Stromal cell of bone marrow (primary cell): ENCODE measurements around the gene TMIGD1.

Experiments
- DNase-seq: peaks from one replicate; pipeline ENCODE4 v3.0.0-alpha.2; 2012; ENCODE audit warnings: low read depth

Gene TMIGD1

DNA sequence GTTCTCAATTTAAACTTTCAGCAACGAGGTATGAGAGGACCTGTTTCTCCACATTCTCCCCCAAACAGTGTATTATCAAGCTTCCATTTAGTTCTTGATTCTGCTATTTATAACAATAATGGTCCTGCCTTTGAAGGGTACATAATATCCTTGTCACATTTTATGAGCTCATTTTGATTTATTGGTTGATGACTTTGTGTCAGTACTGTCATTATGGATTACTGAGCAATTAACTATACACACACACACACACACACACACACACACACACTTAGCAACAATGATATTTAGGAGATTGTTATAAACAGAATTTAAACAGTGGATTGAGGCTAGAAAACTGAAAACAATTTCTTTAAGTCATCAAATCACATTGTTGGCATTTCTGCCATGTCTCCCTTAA is 7.0 kb downstream of the TMIGD1 start:
- no peak for DNase-seq

- DNase-seq, result no peak
These were observed 9.1 kb downstream of the TMIGD1 start for GRCh38 chr17:30324723-30325122.

DNA sequence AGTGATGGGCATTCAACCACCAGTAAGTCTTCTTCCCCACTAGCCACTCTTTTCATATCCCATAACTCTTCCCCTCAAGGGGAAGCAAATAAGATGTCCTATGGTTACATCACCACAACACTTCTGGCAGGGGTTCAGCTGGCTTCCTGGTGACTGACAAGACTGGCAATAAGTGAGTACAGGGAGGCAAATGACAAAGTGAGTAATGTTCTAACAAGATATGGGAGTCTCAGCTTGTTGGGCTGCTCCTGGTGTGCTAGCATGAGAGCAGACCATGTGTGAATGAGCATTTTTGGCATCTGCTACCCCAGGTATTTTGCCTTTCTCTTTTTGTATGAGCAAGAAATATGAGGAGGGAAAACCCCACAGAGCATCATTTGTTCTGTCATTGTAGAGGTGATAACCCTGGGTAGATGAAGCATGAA is 9.9 kb downstream of the TMIGD1 start:
- DNase-seq, result peak; percentile 30

GRCh38 chr17:30323262-30323894 is 10.5 kb downstream of the TMIGD1 start:
- no peak for DNase-seq

GRCh38 chr17:30321314-30321713 is 12.5 kb downstream of the TMIGD1 start:
- no peak for DNase-seq

DNA sequence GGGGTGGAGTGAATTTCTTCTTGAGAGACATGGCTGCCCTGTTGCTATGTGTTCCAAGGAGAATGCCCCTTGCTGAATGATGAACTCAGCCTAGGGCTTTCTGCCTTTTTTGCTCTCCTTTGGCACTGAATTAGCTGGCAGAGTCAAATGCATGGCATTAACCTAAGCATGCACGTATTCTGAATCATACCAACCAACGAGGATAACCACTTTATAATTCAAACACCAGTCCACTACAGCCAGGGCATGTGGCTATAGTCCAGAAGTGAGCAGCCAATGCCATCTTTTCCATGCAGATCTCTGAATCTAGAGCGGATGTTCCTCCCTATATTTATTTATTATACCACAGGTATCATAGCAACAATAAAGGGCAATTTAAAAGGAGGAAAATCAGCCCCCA is 15.7 kb downstream of the TMIGD1 start:
- no peak for DNase-seq

GRCh38 chr17:30316736-30317135 is 17.1 kb downstream of the TMIGD1 start:
- no peak for DNase-seq

- no peak for DNase-seq
These were observed 18.8 kb downstream of the TMIGD1 start for GRCh38 chr17:30315106-30315505.

DNA sequence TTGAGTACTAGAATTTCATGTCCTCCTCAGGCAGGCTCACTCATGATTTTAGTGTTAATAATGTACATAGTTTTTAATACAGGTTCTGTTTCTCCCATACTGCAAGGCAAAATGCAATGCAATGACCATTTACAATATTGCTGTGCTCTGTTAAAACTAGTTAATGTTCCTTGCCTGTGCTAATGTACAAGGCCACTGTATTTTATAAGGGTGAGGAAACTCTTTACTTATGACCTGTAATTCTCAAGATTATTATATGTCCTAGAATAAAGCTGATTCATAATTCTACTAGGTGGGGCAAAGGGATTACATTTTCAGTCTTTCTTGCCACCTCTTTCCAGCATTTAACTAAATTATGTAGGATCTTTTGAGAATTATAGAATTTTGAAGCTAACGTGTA is 19.4 kb downstream of the TMIGD1 start:
- DNase-seq, result no peak

GRCh38 chr17:30312226-30312625 is 21.6 kb downstream of the TMIGD1 start:
- no peak for DNase-seq

DNA sequence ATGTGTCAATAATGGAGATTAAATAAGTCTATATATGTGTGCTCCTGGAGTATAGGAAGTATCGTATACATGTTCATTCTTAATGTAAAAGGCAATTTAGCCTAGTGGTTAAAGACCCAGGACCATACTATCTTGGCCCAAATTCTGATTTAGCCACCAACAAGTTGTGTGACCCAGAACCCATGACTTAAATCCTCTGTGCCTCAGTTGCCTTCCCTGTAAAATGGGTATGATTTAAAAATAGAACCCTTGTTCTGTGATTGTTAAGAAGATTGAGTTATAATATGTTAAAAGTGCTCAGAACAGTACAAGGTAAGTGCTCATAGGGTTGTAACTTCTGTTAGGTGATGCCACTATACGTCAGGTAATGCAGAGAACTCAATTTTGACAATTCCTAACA is 23.3 kb downstream of the TMIGD1 start:
- DNase-seq, result no peak

DNA sequence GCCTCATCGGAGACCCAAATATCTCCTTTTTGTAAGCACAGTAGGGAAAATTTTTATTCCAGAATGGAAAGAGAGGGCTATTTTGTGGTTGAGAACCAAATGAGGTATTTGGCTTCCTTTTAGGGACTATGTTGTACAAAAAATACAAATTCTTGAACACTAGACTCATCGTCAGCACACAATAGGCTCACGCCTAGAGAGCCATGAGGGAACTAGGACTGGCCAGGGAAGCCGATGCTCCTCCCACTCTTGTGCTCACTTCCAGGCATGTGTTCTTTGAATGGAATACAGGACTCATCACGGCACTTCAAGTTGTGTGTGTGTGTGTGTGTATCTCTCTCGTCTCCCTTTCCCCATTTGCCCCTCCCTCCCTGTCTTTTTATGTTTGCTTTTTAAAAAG is 24.3 kb downstream of the TMIGD1 start:
- no peak for DNase-seq

DNA sequence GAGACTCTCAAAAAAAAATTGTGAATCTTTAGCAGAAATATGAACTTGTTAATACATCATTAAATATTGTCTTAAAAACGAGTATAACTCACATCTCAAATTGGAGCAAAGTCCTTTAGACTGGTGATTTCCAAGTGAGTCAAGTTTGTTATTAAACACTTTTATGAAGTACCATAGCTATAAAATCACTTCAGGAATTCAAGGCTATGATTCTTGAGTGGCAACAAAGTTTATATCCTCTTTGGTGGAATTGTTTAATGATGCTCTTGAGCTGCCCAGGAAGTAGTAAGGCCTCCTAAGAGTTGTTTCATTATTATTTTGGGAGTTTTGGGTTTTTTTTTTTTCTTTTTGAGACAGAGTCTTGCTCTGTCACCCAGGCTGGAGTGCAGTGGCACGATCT is 25.5 kb downstream of the TMIGD1 start:
- no peak for DNase-seq

GRCh38 chr17:30304778-30305177 is 29.1 kb downstream of the TMIGD1 start:
- DNase-seq, result no peak

- DNase-seq, result no peak
These were observed 31.6 kb downstream of the TMIGD1 start for GRCh38 chr17:30302241-30302640.

DNA sequence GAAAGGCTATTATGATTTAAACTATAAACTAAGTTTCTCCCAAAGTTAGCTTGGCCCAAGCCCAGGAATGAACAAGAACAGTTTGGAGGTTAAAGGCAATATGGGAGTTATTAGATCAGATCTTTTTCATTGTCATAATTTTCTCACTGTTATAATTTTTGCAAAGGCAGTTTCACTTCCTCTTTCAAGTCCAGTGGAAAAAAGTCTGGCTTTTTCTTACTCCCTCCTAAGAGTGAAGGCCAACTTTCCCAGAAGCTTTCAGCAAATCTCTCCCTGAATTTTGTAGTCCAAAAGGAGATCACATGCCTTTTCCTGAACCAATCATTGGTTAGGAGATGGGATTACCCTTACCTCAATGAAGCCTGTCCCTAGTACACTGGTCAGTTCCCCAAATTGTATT is 33.0 kb downstream of the TMIGD1 start:
- no peak for DNase-seq

GRCh38 chr17:30299000-30299399 is 34.9 kb downstream of the TMIGD1 start:
- no peak for DNase-seq

GRCh38 chr17:30297715-30298114 is 36.1 kb downstream of the TMIGD1 start:
- DNase-seq, result no peak

- DNase-seq, result no peak
These were observed 37.3 kb downstream of the TMIGD1 start for GRCh38 chr17:30296499-30297080.

DNA sequence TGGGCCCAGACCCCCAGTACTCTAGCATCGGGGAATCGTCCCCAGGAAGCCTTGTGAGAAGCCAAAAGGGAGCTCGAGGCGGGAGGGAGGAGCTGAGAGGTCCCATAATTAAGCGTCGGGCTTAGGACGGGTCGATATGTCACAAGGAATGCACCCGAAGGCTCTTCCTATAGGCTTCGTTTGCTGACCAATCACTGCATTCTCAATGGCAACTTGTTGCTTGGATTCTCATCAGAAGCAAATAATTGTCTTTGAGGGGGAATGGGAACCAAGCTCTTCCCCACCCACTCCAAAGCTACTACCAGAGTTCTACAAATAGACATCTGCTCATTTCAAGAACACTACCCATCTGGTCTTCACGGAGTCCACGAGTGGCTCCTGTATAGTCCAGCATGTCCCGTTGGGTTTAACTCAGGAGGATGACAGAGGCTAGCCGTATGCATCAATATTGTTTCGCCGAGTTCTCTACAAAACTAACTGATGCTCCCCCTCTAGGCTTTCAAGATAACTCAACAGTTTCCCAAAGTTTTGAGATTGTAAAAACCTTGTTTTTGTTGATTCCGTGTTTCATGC is 41.5 kb downstream of the TMIGD1 start:
- no peak for DNase-seq

GRCh38 chr17:30291543-30292285 is 42.1 kb downstream of the TMIGD1 start, which contains the start of gene BLMH:
Gene BLMH (minus strand): TSS chr17:30291944. CDS start chr17:30291819, 125 bp downstream.
- DNase-seq, result peak; percentile 64

DNA sequence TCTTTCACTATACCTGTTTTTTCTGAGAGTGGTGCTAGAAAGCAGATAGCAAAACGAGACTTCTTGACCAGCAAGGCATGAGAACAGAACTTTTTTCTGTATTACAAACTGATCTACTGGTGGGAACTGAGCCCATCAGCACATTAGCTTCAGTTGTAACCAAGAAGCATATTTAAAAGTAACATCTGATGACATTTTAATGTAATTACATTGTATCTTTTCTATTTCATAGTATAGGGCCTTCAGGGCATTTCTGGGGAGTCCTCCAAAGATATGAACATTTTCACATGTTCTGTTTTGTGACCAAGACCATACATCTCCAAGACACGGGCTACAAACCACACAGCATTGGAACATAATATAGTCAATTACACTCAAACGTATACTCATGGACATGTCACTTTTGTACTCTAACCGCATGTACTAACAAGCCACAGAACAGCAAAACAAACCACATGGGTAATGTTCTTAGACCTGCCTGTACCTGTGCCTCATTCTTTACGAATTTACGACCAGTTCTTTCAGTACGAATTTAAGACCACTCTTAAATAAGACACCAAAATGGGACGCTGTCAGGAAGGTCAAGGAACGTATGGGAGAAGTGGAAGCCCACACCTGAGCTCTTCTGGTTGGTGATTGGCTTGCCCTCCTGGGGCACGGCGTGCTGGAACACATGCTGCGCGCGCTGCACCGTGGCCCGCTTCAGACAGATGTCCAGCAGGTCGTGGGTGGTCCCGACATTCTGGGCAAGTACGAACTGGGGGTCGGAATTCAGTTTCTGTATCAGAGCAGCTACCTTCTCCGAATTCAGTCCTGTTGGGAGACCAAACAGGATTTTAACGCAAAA is 42.9 kb downstream of the TMIGD1 start:
- DNase-seq, result no peak
